Epithelial cell of proximal tubule (primary cell): ENCODE data around the gene PRDM1. TPM values are rescaled to one million over a fixed set of nuclear protein-coding genes. Genes with fewer than 3 reads are reported as not detected.

Experiments used
- DNase-seq: peaks from one replicate; pipeline ENCODE4 v3.0.0-alpha.2; 2011; ENCODE audit warnings: low read depth
- H3K4me3 ChIP-seq: 2 replicates; pipeline ENCODE4 v1.5.1; 2011; ENCODE audit warnings: low read depth, mild to moderate bottlenecking, low read length
- CTCF ChIP-seq: conservative IDR thresholded peaks from 2 replicates; pipeline ENCODE4 v1.5.1; 2012; ENCODE audit warnings: low read depth, mild to moderate bottlenecking, low read length
- total RNA-seq: library from RNA; depleted of rRNA; stranded (reverse); fragments of >200 nt; gene quantifications from 2 replicates; pipeline ENCODE4 v1.2.3, GENCODE V29; 2015

PRDM1 gene
- total RNA-seq, 1 donor from 2014 or later = 1.0 TPM

GRCh38 chr6:106119546-106119945, 33.4 kb downstream of the PRDM1 start:
- H3K4me3 ChIP-seq = no peak overlapping the region
- TF ChIP-seq CTCF = no peak
- DNase-seq = no peak

- H3K4me3 ChIP-seq = no peak overlapping the region
- no peak for DNase-seq
- TF ChIP-seq CTCF = no peak
These were observed 33.9 kb downstream of the PRDM1 start for GRCh38 chr6:106120006-106120405.

GRCh38 chr6:106120406-106120805, 34.3 kb downstream of the PRDM1 start:
- H3K4me3 ChIP-seq = no peak overlapping the region
- TF ChIP-seq CTCF = no peak
- DNase-seq = no peak

DNA sequence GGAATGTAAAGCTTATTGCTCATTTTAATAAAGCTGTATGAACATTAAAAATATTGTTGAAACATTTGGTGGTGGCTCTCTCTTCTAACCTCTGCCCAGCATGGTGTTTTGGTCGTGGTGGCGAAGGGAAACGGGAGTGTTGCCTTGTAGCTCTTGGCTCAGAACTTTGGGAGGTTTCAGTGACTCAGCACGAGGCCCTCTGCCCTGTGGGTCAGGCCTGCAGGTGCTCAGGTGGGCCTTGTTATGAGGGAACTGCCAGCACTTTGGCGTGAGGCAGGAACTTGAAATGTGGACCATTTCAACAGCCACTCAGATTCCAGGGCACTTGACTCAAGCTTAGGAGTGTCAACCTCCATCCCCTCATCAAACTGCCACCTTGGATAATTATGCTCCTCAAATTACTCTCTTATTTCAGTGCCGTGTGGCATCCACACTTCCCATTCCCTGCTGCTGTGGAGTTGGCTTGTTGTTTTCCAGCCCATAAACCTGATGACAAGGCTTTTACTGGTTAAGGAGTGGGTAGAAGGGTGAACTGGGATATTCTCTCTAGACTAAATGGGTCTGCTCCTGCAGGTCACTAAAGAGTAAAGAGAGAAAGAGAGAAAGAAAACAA, 36.3 kb downstream of the PRDM1 start:
- H3K4me3 ChIP-seq = no peak overlapping the region
- no peak for DNase-seq
- TF ChIP-seq CTCF = no peak

GRCh38 chr6:106122938-106123656, 37.0 kb downstream of the PRDM1 start:
- no peak overlapping the region for H3K4me3 ChIP-seq
- no peak for DNase-seq
- no peak for TF ChIP-seq CTCF

- TF ChIP-seq CTCF = no peak
- DNase-seq = no peak
- no peak overlapping the region for H3K4me3 ChIP-seq
These were observed 37.9 kb downstream of the PRDM1 start for GRCh38 chr6:106124015-106124414.
